Measurements from ENCODE around the gene FAM163B. TPM values are rescaled to one million over a fixed set of nuclear protein-coding genes. Genes with fewer than 3 reads are reported as not detected.

FAM163B gene
- total and polyA plus RNA-seq, 2 donors (not counting 1 experiment from before 2014, with no cell fraction given), result not detected

DNA sequence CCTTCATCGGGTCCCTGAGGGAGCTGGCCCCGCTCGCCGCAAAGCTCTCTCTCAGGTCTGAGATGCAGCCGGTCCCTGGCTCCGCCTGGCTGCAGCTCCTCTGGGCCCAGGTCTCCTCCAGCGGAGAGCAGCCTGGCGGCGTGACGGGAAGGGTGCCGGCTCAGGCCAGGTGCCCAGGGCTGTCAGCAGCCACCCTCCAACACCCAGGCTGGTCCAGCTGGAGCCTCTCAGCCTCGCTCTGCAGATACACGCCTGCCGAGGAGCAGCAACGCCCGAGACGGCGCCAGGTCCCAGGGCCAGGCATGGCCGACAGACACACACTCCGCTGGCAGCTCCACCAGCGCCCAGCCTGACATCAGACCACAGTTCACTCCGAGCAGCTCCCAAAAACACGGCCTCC, 25.6 kb downstream of the FAM163B start:
- Mint-ChIP-seq H3K27me3 (peaks cover 45% of the 10 kb centered on the region), H3K4me3 (no peak overlapping the region), H3K9me3 (ENCODE audit: insufficient read depth) (no peaks in the 10 kb centered on the region), H3K27ac (no peak overlapping the region), H3K4me1 (peaks cover 26% of the 10 kb centered on the region)
- ATAC-seq (ENCODE audit: low read depth) (no peak), DNase-seq (no peak)
- intact Hi-C loops (cut with micrococcal nuclease), result no loop called here
- WGBS (ENCODE audit: insufficient coverage), result 70% methylated on average over 23 of the region's 23 CpGs
- H3K27ac ChIP-seq (ENCODE audit: low read length in 2 of 2), result no peak overlapping the region
- POLR2A ChIA-PET, result no interaction called here
- peaks cover 0 to 18% (median 0%) of the 10 kb centered on the region in 3 donors for H3K9me3 ChIP-seq (ENCODE audit: control extremely low read depth in 1 of 3, control insufficient read depth in 2 of 3, insufficient read depth in 1 of 3, low read length in 2 of 3)
- H3K4me3 ChIP-seq (ENCODE audit: control extremely low read depth in 1 of 5, extremely low read depth in 1 of 5, insufficient read depth in 1 of 5, low read depth in 2 of 5, low read length in 4 of 5), result no peak overlapping the region
- CTCF ChIA-PET, result no interaction called here
- H2AFZ ChIP-seq (ENCODE audit: insufficient read depth, low read depth, low read length, poor library complexity, severe bottlenecking), result no peak overlapping the region
- H3K36me3 ChIP-seq (replicated peaks in 1 of 2; ENCODE audit: control extremely low read depth in 1 of 2, control insufficient read depth in 1 of 2, extremely low read depth in 1 of 2, insufficient read depth in 2 of 2, low read length in 1 of 2), result no peaks in the 10 kb centered on the region
- TF ChIP-seq EZH2 (IDR thresholded peaks at IDR 0.05; ENCODE audit: borderline replicate concordance, insufficient read depth, low read depth, low read length, poor library complexity, severe bottlenecking), result no peak
- TF ChIP-seq, protein P1, sequence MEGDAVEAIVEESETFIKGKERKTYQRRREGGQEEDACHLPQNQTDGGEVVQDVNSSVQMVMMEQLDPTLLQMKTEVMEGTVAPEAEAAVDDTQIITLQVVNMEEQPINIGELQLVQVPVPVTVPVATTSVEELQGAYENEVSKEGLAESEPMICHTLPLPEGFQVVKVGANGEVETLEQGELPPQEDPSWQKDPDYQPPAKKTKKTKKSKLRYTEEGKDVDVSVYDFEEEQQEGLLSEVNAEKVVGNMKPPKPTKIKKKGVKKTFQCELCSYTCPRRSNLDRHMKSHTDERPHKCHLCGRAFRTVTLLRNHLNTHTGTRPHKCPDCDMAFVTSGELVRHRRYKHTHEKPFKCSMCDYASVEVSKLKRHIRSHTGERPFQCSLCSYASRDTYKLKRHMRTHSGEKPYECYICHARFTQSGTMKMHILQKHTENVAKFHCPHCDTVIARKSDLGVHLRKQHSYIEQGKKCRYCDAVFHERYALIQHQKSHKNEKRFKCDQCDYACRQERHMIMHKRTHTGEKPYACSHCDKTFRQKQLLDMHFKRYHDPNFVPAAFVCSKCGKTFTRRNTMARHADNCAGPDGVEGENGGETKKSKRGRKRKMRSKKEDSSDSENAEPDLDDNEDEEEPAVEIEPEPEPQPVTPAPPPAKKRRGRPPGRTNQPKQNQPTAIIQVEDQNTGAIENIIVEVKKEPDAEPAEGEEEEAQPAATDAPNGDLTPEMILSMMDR (IDR thresholded peaks at IDR 0.05), result no peak
- no peak overlapping the region for H3K4me2 ChIP-seq (replicated peaks; ENCODE audit: low read depth, low read length, poor library complexity, severe bottlenecking)
- no peaks in the 10 kb centered on the region for H3K79me2 ChIP-seq (ENCODE audit: control insufficient read depth, insufficient read depth, low read length)
- peaks cover 0 to 70% (median 24%) of the 10 kb centered on the region in 4 experiments for H3K27me3 ChIP-seq (replicated peaks in 1 of 4; ENCODE audit: control extremely low read depth in 1 of 4, control insufficient read depth in 3 of 4, insufficient read depth in 4 of 4, low read length in 3 of 4)
- H3K4me1 ChIP-seq (ENCODE audit: control insufficient read depth in 2 of 2, insufficient read depth in 2 of 2, low read length in 2 of 2), result peaks cover 35 to 39% of the 10 kb centered on the region in 2 donors
- H3K9ac ChIP-seq (ENCODE audit: low read length), result no peak overlapping the region
- no peaks in the 10 kb centered on the region for H4K20me1 ChIP-seq (ENCODE audit: control insufficient read depth, insufficient read depth, low read length, poor library complexity, severe bottlenecking)

DNA sequence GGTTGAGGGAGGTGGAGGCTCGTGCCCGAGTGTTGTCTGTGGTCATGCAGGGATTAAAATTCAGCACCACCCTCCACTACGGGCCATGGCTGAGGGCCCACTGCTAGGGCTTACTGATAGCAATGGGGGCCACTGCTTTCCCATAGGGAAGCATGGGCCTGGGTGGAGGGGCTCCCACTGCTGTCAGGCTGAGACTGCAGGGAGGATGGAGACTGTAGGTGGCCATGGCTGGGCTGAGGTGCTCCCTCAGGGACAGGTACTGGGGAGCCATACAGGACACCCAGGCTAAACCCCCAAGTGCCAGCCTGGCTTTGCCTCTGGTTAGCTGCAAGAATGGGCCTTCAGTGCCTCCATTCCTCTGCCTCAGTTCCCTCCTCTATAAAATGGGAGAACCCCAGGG, 26.1 kb downstream of the FAM163B start:
- Histone ChIP-seq H3K4me2 (replicated peaks; ENCODE audit: low read depth, low read length, poor library complexity, severe bottlenecking) (no peak overlapping the region), H3K79me2 (ENCODE audit: control insufficient read depth, insufficient read depth, low read length) (no peaks in the 10 kb centered on the region), H3K4me1 (ENCODE audit: control insufficient read depth in 2 of 2, insufficient read depth in 2 of 2, low read length in 2 of 2) (peaks cover 35 to 42% of the 10 kb centered on the region in 2 donors), H4K20me1 (ENCODE audit: control insufficient read depth, insufficient read depth, low read length, poor library complexity, severe bottlenecking) (no peaks in the 10 kb centered on the region), H3K9ac (ENCODE audit: low read length) (no peak overlapping the region), H3K9me3 (ENCODE audit: control extremely low read depth in 1 of 3, control insufficient read depth in 2 of 3, insufficient read depth in 1 of 3, low read length in 2 of 3) (peaks cover 0 to 16% (median 0%) of the 10 kb centered on the region in 3 donors), H3K36me3 (replicated peaks in 1 of 2; ENCODE audit: control extremely low read depth in 1 of 2, control insufficient read depth in 1 of 2, extremely low read depth in 1 of 2, insufficient read depth in 2 of 2, low read length in 1 of 2) (no peaks in the 10 kb centered on the region), H2AFZ (ENCODE audit: insufficient read depth, low read depth, low read length, poor library complexity, severe bottlenecking) (no peak overlapping the region), H3K27ac (ENCODE audit: low read length in 2 of 2) (no peak overlapping the region), H3K27me3 (replicated peaks in 1 of 4; ENCODE audit: control extremely low read depth in 1 of 4, control insufficient read depth in 3 of 4, insufficient read depth in 4 of 4, low read length in 3 of 4) (peaks cover 0 to 74% (median 26%) of the 10 kb centered on the region in 4 experiments), H3K4me3 (ENCODE audit: control extremely low read depth in 1 of 5, extremely low read depth in 1 of 5, insufficient read depth in 1 of 5, low read depth in 2 of 5, low read length in 4 of 5) (no peak overlapping the region)
- no peak for ATAC-seq (ENCODE audit: low read depth)
- intact Hi-C loops (cut with micrococcal nuclease), result no loop called here
- Mint-ChIP-seq H3K27ac (no peak overlapping the region), H3K4me3 (no peak overlapping the region), H3K4me1 (peaks cover 30% of the 10 kb centered on the region), H3K9me3 (ENCODE audit: insufficient read depth) (no peaks in the 10 kb centered on the region), H3K27me3 (peaks cover 48% of the 10 kb centered on the region)
- DNase-seq, result no peak
- CTCF ChIA-PET, result no interaction called here
- POLR2A ChIA-PET, result no interaction called here
- TF ChIP-seq, protein P1 (IDR thresholded peaks at IDR 0.05), result no peak
- no peak for TF ChIP-seq EZH2 (IDR thresholded peaks at IDR 0.05; ENCODE audit: borderline replicate concordance, insufficient read depth, low read depth, low read length, poor library complexity, severe bottlenecking)
- WGBS (ENCODE audit: insufficient coverage), result no CpG with 5 or more reads among the region's 3 CpGs
